ENCODE data around the gene MICA.

DNA sequence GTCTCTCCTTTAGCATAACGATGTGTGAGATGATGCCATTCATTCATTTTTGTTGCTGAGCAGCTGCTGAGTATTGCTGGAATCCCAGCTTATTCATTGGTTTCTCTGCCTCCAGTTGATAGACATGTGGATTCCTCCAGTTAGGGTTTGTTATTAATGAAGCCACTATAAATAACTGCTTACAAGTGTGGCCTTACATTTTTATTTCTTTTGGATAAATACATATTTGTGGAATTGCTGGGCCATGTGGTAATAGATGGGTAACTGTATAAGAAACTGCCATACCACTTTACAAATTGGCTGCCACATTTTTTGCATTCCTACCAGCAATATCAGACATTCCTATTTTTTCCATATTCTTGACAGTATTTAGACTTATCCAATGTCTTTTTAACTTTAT, 43.8 kb upstream of the MICA start:
- TF ChIP-seq, protein P1, sequence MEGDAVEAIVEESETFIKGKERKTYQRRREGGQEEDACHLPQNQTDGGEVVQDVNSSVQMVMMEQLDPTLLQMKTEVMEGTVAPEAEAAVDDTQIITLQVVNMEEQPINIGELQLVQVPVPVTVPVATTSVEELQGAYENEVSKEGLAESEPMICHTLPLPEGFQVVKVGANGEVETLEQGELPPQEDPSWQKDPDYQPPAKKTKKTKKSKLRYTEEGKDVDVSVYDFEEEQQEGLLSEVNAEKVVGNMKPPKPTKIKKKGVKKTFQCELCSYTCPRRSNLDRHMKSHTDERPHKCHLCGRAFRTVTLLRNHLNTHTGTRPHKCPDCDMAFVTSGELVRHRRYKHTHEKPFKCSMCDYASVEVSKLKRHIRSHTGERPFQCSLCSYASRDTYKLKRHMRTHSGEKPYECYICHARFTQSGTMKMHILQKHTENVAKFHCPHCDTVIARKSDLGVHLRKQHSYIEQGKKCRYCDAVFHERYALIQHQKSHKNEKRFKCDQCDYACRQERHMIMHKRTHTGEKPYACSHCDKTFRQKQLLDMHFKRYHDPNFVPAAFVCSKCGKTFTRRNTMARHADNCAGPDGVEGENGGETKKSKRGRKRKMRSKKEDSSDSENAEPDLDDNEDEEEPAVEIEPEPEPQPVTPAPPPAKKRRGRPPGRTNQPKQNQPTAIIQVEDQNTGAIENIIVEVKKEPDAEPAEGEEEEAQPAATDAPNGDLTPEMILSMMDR (IDR thresholded peaks at IDR 0.05; ENCODE audit: insufficient read depth, low read depth, low read length): no peak
- no peak for TF ChIP-seq EZH2 (IDR thresholded peaks at IDR 0.05; ENCODE audit: insufficient read depth, low read length)

Measured in astrocyte (in vitro differentiated cells and primary cell).